GM19035 (cell line): ENCODE measurements around the gene SENP7.
"Not testable (repeated sequence)": the region's sequence is repeated elsewhere in the genome, so short reads cannot be mapped to it uniquely, and the experiment has no call there.

Experiments used
- ATAC-seq: cut with Tn5 transposase; IDR thresholded peaks from one replicate; pipeline ENCODE4 v1.9.1; 2021; ENCODE audit not compliant: unreplicated experiment

The SENP7 gene, protein sequence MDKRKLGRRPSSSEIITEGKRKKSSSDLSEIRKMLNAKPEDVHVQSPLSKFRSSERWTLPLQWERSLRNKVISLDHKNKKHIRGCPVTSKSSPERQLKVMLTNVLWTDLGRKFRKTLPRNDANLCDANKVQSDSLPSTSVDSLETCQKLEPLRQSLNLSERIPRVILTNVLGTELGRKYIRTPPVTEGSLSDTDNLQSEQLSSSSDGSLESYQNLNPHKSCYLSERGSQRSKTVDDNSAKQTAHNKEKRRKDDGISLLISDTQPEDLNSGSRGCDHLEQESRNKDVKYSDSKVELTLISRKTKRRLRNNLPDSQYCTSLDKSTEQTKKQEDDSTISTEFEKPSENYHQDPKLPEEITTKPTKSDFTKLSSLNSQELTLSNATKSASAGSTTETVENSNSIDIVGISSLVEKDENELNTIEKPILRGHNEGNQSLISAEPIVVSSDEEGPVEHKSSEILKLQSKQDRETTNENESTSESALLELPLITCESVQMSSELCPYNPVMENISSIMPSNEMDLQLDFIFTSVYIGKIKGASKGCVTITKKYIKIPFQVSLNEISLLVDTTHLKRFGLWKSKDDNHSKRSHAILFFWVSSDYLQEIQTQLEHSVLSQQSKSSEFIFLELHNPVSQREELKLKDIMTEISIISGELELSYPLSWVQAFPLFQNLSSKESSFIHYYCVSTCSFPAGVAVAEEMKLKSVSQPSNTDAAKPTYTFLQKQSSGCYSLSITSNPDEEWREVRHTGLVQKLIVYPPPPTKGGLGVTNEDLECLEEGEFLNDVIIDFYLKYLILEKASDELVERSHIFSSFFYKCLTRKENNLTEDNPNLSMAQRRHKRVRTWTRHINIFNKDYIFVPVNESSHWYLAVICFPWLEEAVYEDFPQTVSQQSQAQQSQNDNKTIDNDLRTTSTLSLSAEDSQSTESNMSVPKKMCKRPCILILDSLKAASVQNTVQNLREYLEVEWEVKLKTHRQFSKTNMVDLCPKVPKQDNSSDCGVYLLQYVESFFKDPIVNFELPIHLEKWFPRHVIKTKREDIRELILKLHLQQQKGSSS

DNA sequence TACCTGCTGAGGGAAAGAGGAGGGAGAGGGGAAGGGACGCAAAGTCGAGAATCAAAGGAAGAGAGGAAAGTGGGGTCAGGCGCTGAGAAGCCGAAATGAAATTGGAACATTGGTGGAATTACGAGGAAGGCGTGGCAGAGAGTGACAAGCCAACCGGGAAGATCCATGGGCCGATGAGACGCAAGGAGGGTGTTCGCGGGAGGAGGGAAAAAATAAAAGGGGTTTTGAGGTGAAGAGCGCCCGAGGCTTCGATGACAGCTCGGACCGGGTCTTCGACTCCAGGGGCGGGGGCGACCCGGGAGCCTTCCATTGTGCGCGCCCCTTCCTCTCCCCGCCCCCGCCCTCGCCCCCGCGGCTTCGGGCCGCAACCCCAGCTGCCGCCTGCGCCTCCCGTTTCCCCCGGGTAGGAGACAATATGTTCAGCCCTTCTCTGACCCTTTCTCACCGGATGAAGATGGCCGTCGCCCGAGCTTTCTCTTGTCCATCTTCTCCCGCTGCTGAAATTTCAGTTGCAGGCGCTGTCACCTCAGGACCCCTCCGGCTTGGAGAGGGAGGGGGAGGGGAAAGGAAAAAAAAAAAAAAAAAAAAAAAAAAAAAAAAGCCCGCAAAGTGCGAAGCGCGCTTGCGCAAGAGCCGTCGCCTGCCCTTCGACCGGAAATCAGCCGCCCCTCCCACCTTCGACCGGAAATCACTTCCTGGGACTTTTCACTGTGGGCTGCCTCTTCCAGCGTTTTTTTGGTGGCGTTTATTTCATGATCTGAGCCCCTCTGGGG, at the start of gene SENP7:
Gene SENP7 (minus strand): TSS at position 567 of the 773 bp plus-strand sequence. CDS start 82 bp downstream, at position 485.
- peak; percentile 59 for ATAC-seq

DNA sequence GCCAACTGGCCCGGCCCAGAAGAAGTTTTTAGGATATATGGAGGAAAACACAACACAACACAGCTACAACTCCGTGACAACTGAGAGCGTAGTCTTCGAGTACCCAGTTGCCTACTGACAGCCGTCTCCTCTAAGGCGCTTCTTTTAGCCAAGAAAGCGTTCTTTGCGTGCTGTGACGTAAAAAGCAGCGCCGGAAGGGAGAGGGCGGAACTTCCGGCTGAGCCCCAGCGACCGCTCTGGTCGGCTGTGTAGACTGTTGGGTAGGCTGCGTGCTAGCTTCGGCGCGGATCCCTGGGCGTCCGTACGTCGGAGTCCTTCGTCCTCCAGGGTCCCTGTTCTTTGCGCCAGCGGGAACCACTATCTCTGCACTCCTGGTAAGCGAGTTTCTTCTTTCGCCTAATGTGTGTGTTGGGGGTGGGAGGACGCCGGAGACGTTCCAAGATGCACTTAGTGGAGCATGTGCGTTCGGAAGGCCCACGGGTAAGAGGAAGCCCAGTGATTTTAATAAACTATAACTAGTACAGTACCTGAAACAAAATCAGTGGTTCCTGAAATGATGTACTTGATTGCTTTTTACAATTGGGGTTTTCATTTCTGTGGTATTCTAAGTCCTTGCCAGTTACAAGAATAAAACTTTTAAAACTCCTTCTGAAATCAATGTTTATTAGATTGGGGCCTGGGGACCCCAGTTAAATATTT, 48.8 kb upstream of the SENP7 start, which contains the start of gene TRMT10C:
Gene TRMT10C (plus strand): TSS at position 239 of the 699 bp plus-strand sequence. CDS start 2,914 bp downstream, outside the sequence.
- ATAC-seq, result peak; percentile 100

DNA sequence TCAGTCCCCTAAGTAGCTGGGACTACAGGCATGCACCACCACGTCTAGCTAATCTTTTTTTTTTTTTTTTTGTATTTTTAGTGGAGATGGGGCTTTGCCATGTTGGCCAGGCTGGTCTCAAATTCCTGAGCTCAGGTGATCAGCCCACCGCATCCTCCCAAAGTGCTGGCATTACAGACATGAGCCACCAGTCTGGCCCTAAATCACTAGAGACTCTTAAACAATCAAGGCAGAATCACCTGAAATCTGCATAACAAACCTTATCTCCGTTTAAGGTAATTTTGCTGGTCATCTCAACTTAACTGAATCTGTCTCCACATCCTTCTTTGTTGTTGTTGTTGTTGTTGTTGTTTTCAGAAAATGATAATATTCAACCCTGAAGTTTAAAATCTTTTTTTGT, 43.1 kb upstream of the SENP7 start:
- no peak for ATAC-seq

DNA sequence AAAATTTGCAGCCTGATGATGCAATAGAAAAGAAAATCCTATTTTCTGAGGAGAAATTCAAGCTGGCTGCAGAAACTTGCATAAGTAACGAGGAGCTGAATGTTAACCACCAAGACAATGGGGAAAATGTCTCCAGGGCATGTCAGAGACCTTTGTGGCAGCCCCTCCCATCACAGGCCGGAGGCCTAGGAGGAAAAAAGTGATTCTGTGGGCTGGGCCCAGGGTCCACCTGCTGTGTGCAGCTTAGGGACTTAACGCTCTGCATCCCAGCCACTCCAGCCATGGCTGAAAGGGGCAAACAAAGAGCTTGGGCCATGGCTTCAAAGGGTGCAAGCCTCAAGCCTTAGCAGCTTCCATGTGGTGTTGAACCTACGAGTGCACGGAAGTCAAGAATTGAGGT, 40.4 kb upstream of the SENP7 start:
- ATAC-seq, result not testable (repeated sequence)

DNA sequence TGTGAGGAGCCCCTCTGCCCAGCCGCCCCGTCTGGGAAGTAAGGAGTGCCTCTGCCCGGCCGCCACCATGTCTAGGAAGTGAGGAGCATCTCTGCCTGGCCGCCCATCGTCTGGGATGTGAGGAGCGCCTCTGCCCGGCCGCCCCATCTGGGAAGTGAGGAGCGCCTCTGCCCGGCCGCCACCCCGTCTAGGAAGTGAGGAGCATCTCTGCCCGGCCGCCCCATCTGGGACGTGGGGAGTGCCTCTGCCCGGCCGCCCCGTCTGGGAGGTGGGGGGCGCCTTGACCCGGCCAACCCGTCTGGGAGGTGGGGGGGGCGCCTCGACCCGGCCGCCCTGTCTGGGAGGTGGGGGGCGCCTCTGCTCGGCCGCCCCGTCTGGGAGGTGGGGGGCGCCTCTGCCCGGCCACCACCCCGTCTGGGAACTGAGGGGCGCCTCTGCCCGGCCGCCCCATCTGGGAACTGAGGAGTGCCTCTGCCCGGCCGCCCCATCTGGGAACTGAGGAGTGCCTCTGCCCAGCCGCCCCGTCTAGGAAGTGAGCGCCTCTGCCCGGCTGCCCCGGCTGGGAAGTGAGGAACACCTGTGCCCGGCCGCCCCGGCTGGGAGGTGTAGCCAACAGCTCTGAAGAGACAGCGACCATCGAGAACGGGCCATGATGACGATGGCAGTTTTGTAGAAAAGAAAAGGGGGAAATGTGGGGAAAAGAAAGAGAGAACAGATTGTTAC, 38.5 kb upstream of the SENP7 start:
- ATAC-seq, result not testable (repeated sequence)

DNA sequence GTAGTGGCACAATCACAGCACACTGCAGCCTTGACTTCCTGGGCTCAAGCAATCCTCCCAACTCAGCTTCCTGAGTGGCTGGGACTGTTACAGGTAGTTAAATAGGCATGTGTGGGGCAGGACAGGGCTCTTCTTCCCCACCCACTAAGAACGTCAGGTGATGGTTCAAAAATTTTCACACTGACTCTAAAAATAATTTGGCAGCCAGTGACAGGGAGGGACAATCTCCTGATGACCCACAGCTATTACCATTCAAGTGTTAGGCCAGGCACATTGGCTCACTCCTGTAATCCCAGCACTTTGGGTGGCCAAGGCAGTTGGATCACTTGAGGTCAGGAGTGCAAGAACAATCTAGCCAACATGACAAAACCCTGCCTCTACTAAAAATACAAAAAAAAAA, 36.5 kb upstream of the SENP7 start:
- ATAC-seq, result no peak

DNA sequence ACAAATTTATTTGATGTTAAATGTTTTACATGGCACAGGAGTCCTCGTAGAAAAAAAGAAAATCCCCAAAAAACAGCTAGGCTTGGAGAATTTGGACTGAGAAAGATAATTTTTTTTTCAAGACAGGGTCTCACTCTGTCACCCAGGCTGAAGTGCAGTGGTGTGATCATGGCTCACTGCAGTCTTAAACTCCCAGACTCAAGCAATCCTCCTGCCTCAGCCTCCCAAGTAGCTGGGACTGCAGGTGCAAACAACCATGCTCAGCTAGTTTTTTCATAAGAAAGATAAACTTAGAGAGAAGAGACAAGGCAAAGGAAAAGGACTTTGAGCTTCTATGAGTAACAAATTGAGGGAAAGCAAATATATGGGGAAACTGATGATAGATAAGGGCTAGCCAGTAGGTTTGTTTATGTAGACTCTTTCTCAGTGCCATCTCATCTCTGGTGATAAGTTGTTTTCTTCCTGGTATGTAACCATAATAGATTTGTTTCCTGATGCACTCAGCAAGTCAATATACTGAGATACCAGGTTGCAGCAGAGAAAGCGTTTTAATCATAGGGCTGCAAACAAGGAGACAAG, 35.6 kb upstream of the SENP7 start:
- no peak for ATAC-seq

DNA sequence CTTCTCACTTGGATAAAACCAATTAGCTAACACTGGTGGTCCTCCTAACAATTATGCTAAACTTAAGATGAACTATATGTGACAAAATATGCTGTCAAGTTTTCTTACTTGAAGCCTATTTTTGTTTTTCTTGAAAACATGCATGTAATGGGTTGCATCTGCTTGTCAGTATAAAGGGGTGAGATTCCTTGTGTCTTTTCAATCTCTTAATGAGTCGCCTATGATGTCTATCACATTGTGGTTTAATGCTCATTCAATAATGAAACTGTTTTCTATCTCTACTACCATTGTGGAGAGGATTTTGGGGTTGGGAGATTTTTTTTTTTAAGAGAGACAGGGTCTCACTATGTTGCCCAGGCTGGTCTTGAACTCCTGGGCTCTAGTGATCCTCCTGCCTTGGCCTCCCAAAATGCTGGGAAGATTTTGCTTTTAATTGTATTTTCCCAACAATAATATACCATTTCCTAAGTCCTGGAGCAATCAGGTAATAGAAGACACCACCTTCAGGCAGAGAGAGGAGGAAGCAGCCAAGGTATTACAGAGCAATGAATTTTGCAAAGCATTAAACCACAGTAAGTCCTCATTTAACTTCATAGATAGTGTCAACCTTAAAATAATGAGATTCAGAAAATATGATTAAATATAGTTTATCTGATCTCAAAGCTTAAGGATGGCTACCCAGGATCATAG, 31.3 kb upstream of the SENP7 start:
- no peak for ATAC-seq

DNA sequence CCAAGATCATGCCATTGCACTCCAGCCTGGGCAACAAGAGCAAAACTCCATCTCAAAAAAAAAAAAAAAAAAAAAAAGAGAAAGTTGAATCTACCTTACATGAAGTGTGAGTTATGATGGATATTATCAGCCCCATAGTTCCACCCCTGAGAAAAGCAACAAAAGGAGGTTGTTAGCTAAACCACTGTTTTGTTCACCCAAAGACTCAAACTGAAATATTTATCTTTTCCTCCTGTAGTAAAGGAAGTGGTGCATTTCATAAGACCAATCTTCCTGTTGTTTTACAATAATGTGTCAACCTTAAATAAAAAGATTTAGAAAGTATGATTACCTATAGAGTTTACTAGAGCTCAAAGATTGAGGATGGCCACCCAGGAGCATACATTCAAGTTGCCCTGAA, 29.9 kb upstream of the SENP7 start:
- no peak for ATAC-seq

DNA sequence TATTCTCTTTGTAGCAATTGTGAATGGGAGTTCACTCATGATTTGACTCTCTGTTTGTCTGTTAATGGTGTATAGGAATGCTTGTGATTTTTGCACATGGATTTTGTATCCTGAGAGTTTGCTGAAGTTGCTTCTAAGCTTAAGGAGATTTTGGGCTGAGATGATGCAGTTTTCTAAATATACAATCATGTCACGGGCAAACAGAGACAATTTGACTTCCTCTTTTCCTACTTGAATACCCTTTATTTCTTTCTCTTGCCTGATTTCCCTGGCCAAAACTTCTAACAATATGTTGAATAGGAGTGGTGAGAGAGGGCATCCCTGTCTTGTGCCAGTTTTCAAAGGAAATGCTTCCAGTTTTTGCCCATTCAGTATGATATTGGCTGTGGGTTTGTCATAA, 23.9 kb upstream of the SENP7 start:
- not testable (repeated sequence) for ATAC-seq

DNA sequence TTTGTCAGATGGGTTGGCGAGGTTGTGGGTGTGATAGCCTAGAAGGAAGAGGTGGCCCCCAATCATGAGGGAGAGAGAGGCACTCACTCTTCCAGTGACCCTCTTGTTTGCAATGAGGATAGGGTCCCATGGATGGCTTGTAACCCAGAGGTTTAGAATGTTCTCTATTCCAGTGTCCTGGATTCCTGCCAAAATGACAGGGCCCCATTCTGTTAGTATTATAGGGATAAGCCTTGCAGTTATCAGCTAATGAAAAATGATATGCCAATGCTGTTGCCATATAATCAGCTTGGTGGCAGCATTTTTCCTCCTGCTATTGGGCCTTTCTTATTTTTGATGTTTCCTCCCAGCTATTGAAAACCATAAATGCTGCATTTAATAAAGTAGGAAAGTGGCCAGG, 23.3 kb upstream of the SENP7 start:
- no peak for ATAC-seq

DNA sequence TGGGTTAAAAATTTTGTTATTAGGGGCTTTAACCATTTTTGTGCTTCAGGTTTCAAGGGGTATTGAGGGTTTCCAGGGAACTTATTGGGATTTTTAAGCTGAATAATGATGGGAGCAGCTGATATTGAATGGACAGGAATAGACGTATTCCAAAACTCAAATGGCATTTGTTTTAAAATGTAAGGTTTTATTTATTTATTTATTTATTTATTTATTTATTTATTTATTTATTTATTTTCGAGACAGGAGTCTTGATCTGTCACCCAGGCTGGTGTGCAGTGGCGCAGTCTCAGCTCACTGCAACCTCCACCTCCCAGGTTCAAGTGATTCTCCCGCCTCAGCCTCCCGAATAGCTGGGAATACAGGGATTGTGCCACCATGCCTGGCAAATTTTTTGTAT, 22.2 kb upstream of the SENP7 start:
- ATAC-seq, result no peak

DNA sequence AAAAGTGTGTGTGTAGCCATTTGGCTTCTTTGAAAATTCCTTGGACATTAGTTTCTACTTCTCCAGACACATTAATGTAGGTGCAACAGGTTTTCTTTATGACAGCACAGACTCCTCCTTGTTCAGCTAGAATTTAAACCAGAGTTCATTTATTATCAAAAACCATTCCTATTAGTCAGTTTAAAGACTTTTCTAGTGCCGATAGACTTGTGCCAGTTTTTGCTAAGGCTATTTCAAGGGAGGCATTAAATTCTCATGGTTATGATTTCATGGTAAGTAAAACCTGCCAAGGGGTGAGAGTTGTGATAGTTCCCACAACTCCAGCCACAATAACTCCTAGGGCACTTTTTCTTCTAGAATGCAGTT, 20.6 kb upstream of the SENP7 start:
- ATAC-seq, result no peak

DNA sequence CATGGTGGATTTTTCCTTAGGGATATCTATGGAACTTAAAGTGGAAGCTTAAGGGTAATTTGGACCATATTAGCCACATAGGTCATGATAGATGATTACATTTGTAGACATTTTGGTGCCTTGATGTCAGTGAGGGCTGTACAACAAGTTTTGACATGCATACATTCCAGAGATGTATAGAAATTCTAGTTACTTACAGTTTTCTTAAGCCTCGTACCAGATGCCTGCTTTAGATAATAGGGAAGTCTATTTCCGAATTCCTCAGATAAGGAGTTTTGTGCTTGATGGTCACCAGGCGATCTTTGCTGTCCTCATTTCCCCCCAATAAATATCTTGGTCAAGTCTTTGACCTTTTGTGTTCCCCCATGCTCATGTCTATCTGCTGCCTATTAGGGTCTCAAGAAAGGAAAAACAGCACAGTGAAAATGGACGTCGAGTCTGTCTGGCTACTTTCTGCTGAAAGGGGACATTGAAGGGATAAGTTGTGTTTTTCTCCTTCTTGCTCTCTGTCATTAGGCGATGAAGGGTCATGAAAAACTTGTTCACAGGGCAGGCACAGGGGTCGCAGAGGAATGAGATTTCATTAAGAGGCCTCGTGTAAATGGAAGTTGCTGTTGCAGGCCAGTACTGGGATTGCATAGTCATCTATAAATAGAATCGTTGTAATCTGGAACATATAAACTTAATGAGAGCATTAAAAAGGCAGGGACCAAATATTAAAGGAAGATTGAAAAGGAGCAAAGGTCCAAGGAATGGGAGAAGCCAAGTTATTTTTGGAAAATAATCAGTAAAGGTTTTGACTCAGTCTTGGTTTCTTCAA, 20.0 kb upstream of the SENP7 start:
- no peak for ATAC-seq

DNA sequence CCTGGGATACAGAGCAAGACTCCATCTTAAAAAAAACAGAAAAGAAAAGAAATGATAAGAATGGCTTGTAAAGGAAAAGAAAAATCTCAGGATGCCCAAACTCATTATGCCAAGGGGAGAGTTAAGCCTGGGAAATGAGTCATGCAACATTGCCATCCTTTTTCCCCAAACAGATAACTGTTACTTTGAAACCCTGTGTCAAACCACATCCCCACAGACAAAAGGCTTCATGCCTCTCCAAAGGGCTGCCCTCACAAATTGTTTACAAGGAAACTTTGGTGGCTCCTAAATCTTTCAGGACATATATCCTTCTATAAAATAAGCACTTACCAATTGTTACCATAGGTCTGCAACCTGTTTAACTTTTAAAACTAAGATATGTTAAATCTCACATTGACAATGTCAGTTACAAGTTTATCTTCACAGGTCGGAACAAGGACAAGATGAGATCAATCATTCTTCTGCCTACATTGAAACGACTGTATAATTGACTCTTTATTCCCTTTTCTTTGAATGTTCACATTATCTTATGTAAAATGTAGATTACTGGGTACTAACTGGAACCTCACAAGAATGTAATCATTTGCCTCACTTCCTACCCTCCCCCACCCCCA, 18.6 kb upstream of the SENP7 start:
- no peak for ATAC-seq

DNA sequence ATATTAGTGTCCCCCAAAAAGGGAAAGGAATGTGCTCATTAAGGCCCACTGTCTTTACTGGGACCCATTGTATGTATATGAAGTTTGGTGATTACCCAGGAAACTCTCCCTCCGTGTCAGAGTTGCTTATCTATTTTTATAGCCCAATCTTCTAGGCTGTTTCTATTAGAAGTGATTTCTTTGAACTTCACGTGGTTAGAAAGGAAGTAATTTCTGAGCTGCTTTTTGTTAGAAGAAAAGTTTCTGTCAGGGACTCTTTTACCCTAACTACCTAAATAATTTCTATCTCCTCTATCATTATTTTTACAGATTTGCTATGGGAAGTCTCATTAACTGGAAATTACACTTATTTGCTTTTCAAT, 17.7 kb upstream of the SENP7 start:
- no peak for ATAC-seq
